Astrocyte of the cerebellum (primary cell): ENCODE measurements around the gene TNIP2.
A peak's percentile ranks its signal among the peaks of the same experiment; 100 is the strongest.

Source experiments
- DNase-seq: peaks from one replicate; pipeline ENCODE4 v3.0.0-alpha.2; 2011; ENCODE audit warnings: low read depth
- H3K4me3 ChIP-seq: 2 replicates; pipeline ENCODE4 v1.5.1; 2011; ENCODE audit warnings: mild to moderate bottlenecking, low read depth, low read length, moderate library complexity
- in situ Hi-C: cut with HindIII; loops from 2 replicates; pipeline ENCODE4 v1.10.0; 2017; ENCODE audit warnings: low sequenced_read_pairs
- TF ChIP-seq, protein P1 (sequence below): IDR thresholded peaks from 2 replicates; pipeline ENCODE4 v1.5.1; 2012; ENCODE audit warnings: low read length, low read depth, moderate library complexity, mild to moderate bottlenecking; ENCODE audit errors: missing control alignments

Gene TNIP2

GRCh38 chr4:2755821-2756690 is at the start of gene TNIP2:
Gene TNIP2 (minus strand): TSS chr4:2756336. CDS start chr4:2756289, 47 bp downstream.
- TF ChIP-seq, protein P1, sequence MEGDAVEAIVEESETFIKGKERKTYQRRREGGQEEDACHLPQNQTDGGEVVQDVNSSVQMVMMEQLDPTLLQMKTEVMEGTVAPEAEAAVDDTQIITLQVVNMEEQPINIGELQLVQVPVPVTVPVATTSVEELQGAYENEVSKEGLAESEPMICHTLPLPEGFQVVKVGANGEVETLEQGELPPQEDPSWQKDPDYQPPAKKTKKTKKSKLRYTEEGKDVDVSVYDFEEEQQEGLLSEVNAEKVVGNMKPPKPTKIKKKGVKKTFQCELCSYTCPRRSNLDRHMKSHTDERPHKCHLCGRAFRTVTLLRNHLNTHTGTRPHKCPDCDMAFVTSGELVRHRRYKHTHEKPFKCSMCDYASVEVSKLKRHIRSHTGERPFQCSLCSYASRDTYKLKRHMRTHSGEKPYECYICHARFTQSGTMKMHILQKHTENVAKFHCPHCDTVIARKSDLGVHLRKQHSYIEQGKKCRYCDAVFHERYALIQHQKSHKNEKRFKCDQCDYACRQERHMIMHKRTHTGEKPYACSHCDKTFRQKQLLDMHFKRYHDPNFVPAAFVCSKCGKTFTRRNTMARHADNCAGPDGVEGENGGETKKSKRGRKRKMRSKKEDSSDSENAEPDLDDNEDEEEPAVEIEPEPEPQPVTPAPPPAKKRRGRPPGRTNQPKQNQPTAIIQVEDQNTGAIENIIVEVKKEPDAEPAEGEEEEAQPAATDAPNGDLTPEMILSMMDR, result peak; percentile 41
- H3K4me3 ChIP-seq, result peak within 1 kb of the TSS; percentile 75
- in situ Hi-C loops, result loop anchor here (10.0 kb wide), 1 partner anchor 89 kb away; the partner anchor contains the start of gene ADD1
- DNase-seq, result no peak

DNA sequence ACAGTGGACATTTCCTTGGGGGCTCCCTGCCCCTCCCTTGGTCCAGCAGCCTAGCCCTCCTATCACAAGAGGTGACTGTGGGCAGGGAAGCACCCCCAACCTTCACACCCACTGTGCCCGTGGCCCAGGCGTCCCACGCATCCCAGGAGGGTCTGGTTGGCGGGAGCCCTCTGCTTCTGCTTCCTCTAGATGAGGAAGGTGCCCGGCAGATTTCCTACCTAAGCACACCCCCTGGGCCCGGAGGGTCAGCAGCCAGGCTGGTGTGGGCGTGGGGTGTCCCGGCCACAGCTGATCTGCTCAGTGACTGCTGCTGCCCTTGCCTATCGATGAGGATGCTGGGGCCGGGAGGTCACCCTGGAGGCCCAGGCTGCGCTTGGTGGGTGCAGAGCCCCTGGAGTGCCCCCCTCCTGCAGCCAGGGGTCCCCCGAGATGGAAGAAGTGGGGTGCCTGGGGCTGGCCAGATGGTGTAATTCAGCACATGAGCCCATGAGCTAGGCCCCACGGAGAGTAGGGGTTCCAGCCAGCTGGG is 48.9 kb upstream of the TNIP2 start:
- in situ Hi-C loops, result no loop called here
- TF ChIP-seq, protein P1, result no peak
- H3K4me3 ChIP-seq, result no peak overlapping the region
- DNase-seq, result no peak

DNA sequence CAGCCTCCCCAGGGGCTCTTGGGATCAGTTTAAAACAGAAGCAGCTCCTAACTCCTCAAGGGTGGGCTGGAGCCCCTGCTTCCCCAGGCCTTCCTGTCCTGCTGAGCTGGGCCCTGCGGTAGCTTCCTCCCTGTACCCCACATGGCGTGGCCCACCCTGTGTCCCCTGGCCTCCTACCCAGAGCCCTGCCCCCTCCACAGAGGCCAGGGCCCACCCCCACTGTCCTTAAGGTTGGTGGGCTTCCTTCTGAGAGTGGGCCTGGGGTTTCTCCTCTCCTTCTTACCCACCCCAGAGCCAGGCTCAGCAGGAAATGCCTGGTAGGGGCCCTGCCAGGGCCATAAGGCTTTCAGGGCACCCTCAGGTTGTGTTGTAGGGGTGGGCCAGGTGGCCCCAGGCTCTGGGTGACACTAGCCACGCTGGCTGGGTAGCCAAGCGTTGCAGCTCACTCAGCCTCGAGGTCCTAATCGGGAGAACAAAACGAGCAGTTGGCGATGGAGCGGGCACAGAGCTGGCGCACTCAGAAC is 48.4 kb upstream of the TNIP2 start:
- in situ Hi-C loops, result no loop called here
- H3K4me3 ChIP-seq, result no peak overlapping the region
- TF ChIP-seq, protein P1, result no peak
- no peak for DNase-seq

DNA sequence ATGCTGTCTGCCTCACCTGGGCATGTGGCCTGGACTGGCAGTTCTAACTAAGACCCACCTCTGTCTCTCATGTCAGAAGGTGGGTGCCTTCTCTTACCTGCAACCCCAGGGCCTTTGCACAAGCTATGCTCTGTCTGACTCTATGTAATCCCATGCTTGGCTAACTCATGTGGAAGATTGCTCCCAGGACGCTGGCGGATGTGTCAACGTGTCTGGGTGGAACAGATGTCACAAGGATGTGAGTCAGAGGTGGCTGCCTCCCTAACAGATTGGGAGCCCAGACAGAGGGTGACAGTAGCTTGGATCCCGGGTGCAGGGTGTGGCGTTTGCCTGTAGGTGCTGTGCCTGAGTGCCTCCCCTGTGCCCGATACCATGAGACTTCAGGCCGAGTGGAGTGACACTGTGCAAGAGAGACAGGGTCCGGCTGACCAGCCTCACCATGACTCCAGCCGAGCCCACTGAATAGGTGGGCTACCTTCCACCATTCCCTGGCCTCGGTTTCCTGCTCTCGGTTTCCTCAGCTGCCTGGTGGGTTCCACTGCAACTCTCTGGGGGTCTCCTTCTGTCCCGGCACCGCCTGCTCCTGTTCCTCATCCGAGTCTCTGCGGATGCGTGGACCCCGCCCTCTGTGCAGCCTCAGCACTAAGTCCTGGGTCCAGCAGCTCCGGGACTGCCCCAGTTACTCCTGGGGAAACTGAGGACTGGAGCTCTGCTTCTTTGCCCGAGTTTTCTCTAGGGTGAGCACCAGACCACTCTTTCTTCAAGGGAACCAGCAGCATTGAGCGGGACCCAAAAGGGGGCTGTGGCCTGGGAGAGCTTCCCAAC is 47.7 kb upstream of the TNIP2 start:
- H3K4me3 ChIP-seq, result no peak overlapping the region
- in situ Hi-C loops, result no loop called here
- no peak for DNase-seq
- TF ChIP-seq, protein P1, result no peak

DNA sequence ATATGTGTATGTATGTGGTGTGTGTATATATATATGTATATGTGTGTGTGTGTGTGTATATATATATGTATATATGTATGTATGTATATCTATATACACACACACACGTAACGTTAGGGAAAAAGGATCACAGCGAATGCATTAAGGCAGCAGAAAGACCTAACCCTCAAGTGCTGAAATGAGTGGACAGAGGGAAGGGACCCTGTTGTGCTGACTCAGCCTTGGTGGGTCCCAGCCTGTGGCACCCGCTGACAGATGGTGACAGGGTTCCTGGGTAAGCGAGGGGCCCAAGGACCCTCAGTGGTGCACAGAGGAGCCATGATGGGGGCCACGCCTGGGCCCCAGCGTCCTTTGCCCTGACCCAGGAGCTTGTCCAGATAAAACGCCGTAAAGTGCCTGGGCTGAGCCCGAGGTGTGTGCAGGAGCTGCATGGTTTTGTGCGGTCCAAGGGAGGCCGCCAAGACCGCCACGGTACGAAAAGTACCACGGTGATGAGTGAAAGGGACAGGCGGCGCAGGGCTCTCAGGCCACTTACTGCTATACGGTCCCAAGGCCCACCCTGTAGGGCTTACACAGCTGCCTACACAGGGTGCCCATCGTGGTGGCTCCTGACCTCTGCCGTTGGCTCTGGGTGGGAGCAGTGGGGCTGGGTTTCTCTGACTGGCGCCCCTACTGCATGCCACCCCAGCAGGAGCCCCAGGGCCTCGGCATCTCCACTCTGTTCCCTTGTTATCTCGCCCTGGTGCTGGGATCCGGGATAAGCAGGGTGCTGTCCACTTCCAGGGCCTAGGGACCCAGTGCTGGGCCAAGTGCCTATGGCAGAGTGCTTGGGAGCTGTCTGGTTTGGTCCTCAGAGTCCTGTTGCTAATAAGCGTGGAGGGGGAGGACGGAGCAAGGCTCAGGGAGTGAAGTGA is 46.7 kb upstream of the TNIP2 start:
- H3K4me3 ChIP-seq, result no peak overlapping the region
- TF ChIP-seq, protein P1, result no peak
- no peak for DNase-seq
- in situ Hi-C loops, result no loop called here
